IMR-90 (cell line): Measurements from ENCODE around the gene SSH2.

Experiments used
- CTCF ChIP-seq: conservative IDR thresholded peaks from 2 replicates; pipeline ENCODE4 v1.5.1; 2012; ENCODE audit warnings: mild to moderate bottlenecking, low read depth, low read length, improper control_type of control experiment
- MAFK ChIP-seq: IDR thresholded peaks from 2 replicates; pipeline ENCODE4 v1.6.1; 2012; ENCODE audit warnings: low read depth, low read length, improper control_type of control experiment
- MXI1 ChIP-seq: IDR thresholded peaks from 2 replicates; pipeline ENCODE4 v1.6.1; 2012; ENCODE audit warnings: low read depth, mild to moderate bottlenecking, low read length, moderate library complexity, borderline replicate concordance
- SMC3 ChIP-seq: fragments of 150-350 bp; IDR thresholded peaks from 2 replicates; pipeline ENCODE4 v1.6.1; 2016; ENCODE audit warnings: low read depth, mild to moderate bottlenecking, antibody characterized with exemption, low read length, moderate library complexity
- USF2 ChIP-seq: fragments of 150-350 bp; IDR thresholded peaks from 2 replicates; pipeline ENCODE4 v1.6.1; 2017; ENCODE audit warnings: mild to moderate bottlenecking, antibody characterized with exemption, low read length, low read depth
- TF ChIP-seq, protein P1 (sequence below): fragments of 150-350 bp; IDR thresholded peaks from 2 replicates; pipeline ENCODE4 v1.6.1; 2016; ENCODE audit warnings: low read depth, mild to moderate bottlenecking, low read length, moderate library complexity, borderline replicate concordance

DNA sequence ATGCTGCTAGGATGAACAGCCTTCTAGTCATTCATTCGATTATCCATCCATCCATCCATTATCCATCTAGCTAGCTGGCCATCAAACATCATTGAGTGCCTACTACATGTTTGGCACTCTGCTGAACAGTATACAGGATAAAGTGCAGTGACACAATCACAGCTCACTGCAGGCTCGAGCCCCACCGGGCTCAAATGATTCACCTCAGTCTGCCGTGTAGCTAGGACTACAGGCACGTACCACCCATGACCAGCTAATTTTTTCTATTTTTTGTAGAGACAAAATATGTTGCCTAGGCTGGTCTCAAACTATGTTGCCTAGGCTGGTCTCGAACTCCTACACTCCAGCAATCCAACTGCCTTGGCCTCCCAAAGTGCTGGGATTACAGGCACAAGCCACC is 50.0 kb downstream of the SSH2 start:
- TF ChIP-seq MAFK = no peak
- no peak for TF ChIP-seq CTCF
- TF ChIP-seq SMC3 = no peak
- no peak for TF ChIP-seq MXI1
- TF ChIP-seq, protein P1, sequence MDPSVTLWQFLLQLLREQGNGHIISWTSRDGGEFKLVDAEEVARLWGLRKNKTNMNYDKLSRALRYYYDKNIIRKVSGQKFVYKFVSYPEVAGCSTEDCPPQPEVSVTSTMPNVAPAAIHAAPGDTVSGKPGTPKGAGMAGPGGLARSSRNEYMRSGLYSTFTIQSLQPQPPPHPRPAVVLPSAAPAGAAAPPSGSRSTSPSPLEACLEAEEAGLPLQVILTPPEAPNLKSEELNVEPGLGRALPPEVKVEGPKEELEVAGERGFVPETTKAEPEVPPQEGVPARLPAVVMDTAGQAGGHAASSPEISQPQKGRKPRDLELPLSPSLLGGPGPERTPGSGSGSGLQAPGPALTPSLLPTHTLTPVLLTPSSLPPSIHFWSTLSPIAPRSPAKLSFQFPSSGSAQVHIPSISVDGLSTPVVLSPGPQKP = no peak
- TF ChIP-seq USF2 = no peak
